GM12873 (cell line): ENCODE measurements around the gene HIPK3.

Source experiments
- TF ChIP-seq, protein P1 (sequence below): IDR thresholded peaks from 2 replicates; pipeline ENCODE4 v1.5.1; 2012; ENCODE audit warnings: low read depth, mild to moderate bottlenecking, moderate library complexity, low read length, control low read depth; ENCODE audit not compliant: insufficient read depth; ENCODE audit errors: missing control alignments

HIPK3 gene

DNA sequence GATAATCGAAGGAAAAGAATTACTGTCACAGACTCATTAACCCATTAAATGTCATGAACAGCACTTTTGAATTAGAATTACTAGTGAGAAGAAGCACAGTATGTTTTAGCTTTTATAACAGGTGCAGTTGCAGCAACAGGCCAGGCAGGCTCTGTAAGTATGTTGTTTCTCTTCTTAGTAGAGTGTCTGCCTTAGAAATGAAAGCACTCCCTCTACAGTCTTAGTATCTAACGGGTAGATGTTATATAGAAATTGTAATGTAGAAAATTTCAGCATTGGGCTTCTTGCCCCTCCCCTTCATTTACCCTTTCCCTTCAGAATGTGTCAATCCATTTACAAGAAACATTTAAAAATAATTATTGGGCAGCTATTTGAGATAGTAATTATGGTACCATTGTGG is 87.4 kb downstream of the HIPK3 start:
- TF ChIP-seq, protein P1, sequence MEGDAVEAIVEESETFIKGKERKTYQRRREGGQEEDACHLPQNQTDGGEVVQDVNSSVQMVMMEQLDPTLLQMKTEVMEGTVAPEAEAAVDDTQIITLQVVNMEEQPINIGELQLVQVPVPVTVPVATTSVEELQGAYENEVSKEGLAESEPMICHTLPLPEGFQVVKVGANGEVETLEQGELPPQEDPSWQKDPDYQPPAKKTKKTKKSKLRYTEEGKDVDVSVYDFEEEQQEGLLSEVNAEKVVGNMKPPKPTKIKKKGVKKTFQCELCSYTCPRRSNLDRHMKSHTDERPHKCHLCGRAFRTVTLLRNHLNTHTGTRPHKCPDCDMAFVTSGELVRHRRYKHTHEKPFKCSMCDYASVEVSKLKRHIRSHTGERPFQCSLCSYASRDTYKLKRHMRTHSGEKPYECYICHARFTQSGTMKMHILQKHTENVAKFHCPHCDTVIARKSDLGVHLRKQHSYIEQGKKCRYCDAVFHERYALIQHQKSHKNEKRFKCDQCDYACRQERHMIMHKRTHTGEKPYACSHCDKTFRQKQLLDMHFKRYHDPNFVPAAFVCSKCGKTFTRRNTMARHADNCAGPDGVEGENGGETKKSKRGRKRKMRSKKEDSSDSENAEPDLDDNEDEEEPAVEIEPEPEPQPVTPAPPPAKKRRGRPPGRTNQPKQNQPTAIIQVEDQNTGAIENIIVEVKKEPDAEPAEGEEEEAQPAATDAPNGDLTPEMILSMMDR: no peak

DNA sequence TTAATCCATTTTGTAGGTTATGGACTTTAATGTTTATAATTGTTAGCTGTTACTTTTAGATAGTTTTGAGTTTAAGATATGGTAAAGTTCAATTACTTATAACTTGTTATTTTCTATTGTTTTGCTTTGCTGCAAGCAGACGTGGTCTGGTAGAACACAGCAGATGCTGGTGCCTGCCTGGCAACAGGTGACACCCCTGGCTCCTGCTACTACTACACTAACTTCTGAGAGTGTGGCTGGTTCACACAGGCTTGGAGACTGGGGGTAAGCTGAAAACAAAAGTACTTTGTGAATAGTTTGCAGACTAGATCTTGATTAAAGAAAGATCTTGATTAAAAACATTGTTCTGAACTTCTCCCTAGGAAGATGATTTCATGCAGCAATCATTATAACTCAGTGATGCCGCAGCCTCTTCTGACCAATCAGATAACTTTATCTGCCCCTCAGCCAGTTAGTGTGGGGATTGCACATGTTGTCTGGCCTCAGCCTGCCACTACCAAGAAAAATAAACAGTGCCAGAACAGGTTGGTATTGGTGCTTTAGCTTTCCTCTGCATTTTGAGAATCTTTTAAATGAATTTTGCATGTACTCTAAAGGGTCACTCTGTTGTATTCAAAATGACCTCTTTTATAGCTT is 90.4 kb downstream of the HIPK3 start:
- TF ChIP-seq, protein P1: no peak

DNA sequence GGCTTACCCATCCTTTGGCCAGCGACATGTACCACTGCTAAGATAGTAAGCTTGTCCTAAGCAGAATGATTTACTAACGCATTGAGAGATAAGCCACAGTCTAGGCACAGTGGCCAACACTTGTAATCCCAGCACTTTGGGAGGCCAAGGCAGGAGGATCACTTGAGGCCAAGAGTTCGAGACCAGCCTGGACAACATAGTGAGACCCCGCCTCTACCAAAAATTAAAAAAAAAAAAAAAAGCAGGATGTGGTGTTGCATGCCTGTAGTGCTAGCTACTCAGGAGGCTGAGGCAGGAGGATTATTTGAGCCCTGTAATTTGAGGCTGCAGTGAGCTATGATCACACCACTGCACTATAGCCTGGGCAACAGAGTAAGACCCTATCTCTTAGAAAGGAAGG is 93.1 kb downstream of the HIPK3 start:
- TF ChIP-seq, protein P1: no peak

DNA sequence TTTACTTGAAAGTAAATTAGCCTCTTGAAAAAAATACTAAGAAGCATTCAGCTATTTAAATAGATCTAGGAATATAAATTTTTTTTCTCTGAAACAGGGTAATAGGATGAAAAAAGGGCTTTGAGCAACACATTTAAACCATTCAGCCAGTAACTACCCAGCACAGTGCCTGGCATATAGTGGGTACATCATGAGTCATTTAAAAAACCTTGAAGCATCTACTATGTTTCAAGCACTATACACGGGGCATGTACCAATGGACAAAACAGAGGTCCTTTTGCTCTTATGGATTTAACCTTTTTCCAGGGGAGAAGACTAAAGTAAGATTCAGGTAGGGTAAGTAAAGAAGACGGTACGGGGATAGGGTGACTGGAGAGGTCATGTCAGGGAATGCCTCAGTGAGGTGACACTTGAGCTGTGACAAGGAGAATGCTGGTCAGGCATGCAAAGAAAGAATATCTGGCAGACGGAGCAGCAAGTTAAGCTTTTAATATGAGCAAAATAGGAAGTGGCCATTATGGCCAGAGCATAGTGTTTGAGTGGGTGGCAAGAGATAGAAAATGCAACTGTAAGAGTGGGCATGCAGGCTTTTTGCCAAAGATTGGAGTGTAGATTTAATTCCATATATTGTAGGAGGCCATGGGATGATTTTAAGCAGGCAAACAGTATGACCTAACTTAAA is 101.1 kb downstream of the HIPK3 start:
- TF ChIP-seq, protein P1: no peak

DNA sequence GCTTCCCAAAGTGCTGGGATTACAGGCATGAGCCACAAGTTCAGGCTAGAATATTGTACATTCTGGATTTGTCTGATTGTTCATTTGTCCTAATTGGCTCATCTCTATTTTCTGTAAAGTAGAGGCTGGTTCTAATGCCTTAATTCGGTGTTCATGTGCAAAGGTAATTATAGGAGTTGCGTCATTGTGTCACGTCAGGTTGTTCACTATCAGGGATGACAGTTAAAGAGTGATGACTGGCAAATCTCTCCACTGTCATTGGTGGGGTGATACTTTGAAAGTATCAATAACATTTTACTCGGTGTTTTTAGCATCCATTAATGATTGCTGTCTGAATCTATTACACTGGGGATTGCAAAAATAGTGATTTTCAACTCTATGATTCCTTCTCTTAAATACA is 103.5 kb downstream of the HIPK3 start:
- TF ChIP-seq, protein P1: no peak

DNA sequence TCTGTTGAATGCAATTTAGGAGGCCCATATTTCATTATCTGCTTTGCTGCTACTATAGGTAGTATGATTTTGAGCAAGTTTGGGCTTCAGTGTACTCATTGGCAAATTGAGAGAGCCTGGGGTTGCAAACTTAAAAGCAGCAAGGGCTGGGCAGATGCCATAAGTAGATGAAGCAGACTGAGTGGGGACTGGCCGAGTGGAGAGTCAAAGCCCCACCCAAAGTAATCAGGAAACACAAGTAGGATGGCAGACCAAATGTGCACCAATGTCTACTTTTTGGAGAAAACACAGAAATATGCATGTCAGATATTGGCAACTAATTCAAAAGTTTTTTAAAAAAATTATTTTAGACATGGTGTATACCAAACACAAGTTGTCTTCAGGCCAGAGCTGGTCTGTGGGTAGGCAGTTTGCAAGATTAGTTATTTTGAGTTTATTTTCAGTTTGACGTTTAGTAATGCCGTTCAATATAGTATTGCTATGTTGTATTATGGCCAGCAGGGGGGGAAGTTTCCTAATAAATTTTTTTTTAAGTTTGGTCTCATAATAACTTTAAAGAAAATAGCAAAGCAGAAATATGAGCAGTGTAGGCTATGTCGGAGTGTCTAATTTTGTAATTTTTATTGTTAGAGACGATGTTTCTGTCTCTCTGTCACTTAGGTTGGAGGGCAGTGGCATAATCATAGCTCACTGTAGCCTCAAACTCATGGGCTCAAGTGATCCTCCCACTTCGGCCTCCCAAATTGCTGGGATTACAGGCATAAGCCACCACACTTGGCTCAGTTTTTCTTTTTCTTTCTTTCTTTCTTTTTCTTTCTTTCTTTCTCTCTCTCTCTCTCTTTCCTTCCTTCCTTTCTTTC is 105.1 kb downstream of the HIPK3 start:
- TF ChIP-seq, protein P1: peak; percentile 42

DNA sequence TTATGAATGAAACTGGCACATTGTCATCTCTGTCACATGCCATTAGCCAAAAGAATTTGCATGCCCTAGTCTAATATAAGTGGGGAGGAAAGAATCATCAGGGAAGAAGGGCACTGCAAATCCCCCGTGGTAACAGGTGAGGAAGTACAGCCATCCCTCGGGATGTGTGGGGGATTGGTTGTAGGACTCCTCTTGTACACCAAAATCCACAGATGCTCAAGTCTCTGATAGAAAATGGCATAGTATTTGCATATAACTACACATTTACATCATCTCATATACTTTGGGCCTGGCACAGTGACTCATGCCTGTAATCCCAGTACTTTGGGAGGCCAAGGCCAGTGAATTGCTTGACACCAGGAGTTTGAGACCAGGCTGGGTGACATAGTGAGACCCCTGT is 109.7 kb downstream of the HIPK3 start:
- TF ChIP-seq, protein P1: no peak
